Lower leg skin (tissue), 4 donors: ENCODE measurements around the gene NETO1. TPM values are rescaled to one million over a fixed set of nuclear protein-coding genes. Genes with fewer than 3 reads are reported as not detected.

Source experiments
- DNase-seq, 2 donors: peaks; one replicate each; pipeline ENCODE4 v3.0.0-alpha.2; 2019; ENCODE audit warnings: low spot score in 2 of 2
- H3K4me3 ChIP-seq: fragments of 200-600 bp; sonication (generic); 2 replicates; pipeline ENCODE4 v1.5.1; 2017; ENCODE audit warnings: mild to moderate bottlenecking, low read depth; ENCODE audit not compliant: poor library complexity, severe bottlenecking
- CTCF ChIP-seq, 3 donors: fragments of 450-650 bp; IDR thresholded peaks; one replicate each; pipeline ENCODE4 v1.5.1; 2016; ENCODE audit warnings: antibody characterized with exemption in 3 of 3, mild to moderate bottlenecking in 3 of 3, moderate library complexity in 2 of 3
- POLR2A ChIP-seq, 2 donors: fragments of 450-650 bp; IDR thresholded peaks; one replicate each; pipeline ENCODE4 v1.6.1; 2016 to 2017; ENCODE audit warnings: antibody characterized with exemption in 2 of 2, mild to moderate bottlenecking in 1 of 2, moderate library complexity in 1 of 2
- WGBS, 2 donors: methylation state at CpG; one replicate each; pipeline ENCODE4 v1.1.5; 2018; 5-methylcytosine and 5-hydroxymethylcytosine counted together
- intact Hi-C: fragments of 100-400 bp; cut with DNase I; formaldehyde crosslinking; loops from one replicate; pipeline ENCODE4 v1.15.0; 2023; ENCODE audit warnings: low total_unique reads
- total RNA-seq, 4 donors: library from RNA; depleted of rRNA; stranded (reverse); fragments of >200 nt; gene quantifications; one replicate each; pipeline ENCODE4 v1.1.0, GENCODE V29; 2016

NETO1 gene
- total RNA-seq, 4 donors from 2014 or later, result 0.17 to 0.71 (median 0.53) TPM; not detected in 1

- WGBS, 2 donors, result 90 to 93% methylated on average over 4 of the region's 4 CpGs
- intact Hi-C loops, result no loop called here
Measured at GRCh38 chr18:72859088-72859487, 8.7 kb downstream of the NETO1 start.

GRCh38 chr18:72849671-72850070, 18.1 kb downstream of the NETO1 start:
- no peak overlapping the region for H3K4me3 ChIP-seq
- no peak for TF ChIP-seq POLR2A (IDR thresholded peaks at IDR 0.05)
- no peak for TF ChIP-seq CTCF (IDR thresholded peaks at IDR 0.05)
- WGBS, 2 donors, result 73 to 75% methylated on average over 3 of the region's 3 CpGs
- intact Hi-C loops, result no loop called here
- no peak for DNase-seq

More at GRCh38 chr18:72859088-72859487, 8.7 kb downstream of the NETO1 start:
- H3K4me3 ChIP-seq, result no peak overlapping the region
- no peak for DNase-seq
- TF ChIP-seq CTCF (IDR thresholded peaks at IDR 0.05) (no peak), POLR2A (IDR thresholded peaks at IDR 0.05) (no peak)

- intact Hi-C loops, result no loop called here
- no peak overlapping the region for H3K4me3 ChIP-seq
- TF ChIP-seq POLR2A (IDR thresholded peaks at IDR 0.05) (no peak), CTCF (IDR thresholded peaks at IDR 0.05) (no peak)
- 17 to 57% methylated on average over 1 of the region's 1 CpG for WGBS, 2 donors
- DNase-seq, result no peak
Measured at GRCh38 chr18:72848503-72849237, 19.1 kb downstream of the NETO1 start.

- DNase-seq, result no peak
- H3K4me3 ChIP-seq, result no peak overlapping the region
- 78 to 91% methylated on average over 1 of the region's 1 CpG for WGBS, 2 donors
- intact Hi-C loops, result no loop called here
- TF ChIP-seq POLR2A (IDR thresholded peaks at IDR 0.05) (no peak), CTCF (IDR thresholded peaks at IDR 0.05) (no peak)
Measured at GRCh38 chr18:72847771-72848170, 20.0 kb downstream of the NETO1 start.

GRCh38 chr18:72846736-72847533, 20.9 kb downstream of the NETO1 start:
- intact Hi-C loops, result no loop called here
- DNase-seq, result no peak
- TF ChIP-seq POLR2A (IDR thresholded peaks at IDR 0.05), result no peak
- no peak for TF ChIP-seq CTCF (IDR thresholded peaks at IDR 0.05)
- WGBS, 2 donors, result 18 to 28% methylated on average over 7 of the region's 7 CpGs
- no peak overlapping the region for H3K4me3 ChIP-seq
